Neutrophil (primary cell): Measurements from ENCODE around the gene KHNYN.
"Not testable (repeated sequence)": the region's sequence is repeated elsewhere in the genome, so short reads cannot be mapped to it uniquely, and the experiment has no call there.

Source experiments
- H3K27ac ChIP-seq: fragments of 200-600 bp; sonication (generic); 2 replicates; pipeline ENCODE4 v1.5.1; 2016; ENCODE audit warnings: mild to moderate bottlenecking, moderate library complexity
- H3K27me3 ChIP-seq: fragments of 200-600 bp; sonication (generic); 2 replicates; pipeline ENCODE4 v1.6.0; 2016; ENCODE audit warnings: mild to moderate bottlenecking
- H3K36me3 ChIP-seq: fragments of 200-600 bp; sonication (generic); 2 replicates; pipeline ENCODE4 v1.5.1; 2017
- H3K4me1 ChIP-seq, 2 experiments: fragments of 200-600 bp in 1 of 2; sonication (generic) in 1 of 2; 1 replicate in 1 of 2; 2 replicates in 1 of 2; pipeline versions ENCODE4 v1.5.1 to v1.6.1; 2013 to 2016; ENCODE audit warnings: low read depth in 1 of 2, low read length in 1 of 2, mild to moderate bottlenecking in 1 of 2, moderate library complexity in 1 of 2; ENCODE audit not compliant: control insufficient read depth in 1 of 2, insufficient read depth in 1 of 2
- H3K4me3 ChIP-seq, 2 experiments: fragments of 200-600 bp in 1 of 2; sonication (generic) in 1 of 2; 1 replicate in 1 of 2; 2 replicates in 1 of 2; pipeline ENCODE4 v1.5.1; 2013 to 2016; ENCODE audit warnings: low read depth in 1 of 2, low read length in 1 of 2, mild to moderate bottlenecking in 1 of 2, moderate library complexity in 1 of 2
- H3K9me3 ChIP-seq: fragments of 200-600 bp; sonication (generic); 2 replicates; pipeline ENCODE4 v1.5.1; 2016
- TF ChIP-seq, protein P1 (sequence below): fragments of 200-600 bp; sonication (generic); IDR thresholded peaks from 2 replicates; pipeline ENCODE4 v1.5.1; 2016; ENCODE audit warnings: antibody characterized with exemption

The KHNYN gene

DNA sequence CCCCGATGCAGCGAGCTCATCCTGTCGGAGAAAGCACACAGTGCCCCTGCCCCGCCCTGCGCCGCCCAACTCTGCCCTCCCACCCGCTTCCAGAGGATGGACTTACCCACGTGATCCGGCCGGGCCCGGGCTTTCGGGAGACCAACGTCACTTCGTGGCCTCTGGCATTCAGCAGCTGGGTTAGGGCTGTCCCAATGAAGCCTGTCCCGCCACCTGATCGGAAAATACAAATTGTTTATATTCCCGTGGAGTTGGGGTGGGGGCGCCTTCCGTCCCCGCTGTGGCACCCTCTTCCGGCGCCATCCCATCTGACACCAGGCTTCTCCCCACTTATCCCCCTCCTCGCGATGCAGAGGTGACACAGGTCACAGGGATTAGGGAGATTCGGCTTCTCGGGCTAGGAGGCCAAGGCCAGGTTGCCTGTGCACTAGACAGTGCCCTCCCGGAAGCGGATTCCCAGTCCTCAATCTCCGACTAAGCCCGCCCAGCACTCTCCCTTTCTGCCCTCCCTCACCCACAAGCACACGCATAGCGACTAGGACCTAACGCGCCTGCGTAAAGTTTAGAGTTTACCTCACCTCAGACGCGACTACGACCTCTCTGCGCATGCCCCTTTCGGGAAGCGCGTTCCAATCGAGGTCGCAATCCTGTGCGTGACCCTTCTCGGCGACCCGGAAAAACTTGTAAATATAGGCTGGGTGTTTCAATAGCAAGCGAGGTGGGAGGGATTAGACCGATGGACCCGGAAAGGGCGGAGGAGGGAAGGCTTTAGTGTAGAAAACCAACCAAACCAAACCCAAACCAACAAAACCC, 12.7 kb downstream of the KHNYN start, which contains the start of gene SDR39U1:
SDR39U1 (minus strand) TSS at position 537 of the 813 bp plus-strand sequence; CDS start at position 530, 7 bp downstream.
- TF ChIP-seq, protein P1, sequence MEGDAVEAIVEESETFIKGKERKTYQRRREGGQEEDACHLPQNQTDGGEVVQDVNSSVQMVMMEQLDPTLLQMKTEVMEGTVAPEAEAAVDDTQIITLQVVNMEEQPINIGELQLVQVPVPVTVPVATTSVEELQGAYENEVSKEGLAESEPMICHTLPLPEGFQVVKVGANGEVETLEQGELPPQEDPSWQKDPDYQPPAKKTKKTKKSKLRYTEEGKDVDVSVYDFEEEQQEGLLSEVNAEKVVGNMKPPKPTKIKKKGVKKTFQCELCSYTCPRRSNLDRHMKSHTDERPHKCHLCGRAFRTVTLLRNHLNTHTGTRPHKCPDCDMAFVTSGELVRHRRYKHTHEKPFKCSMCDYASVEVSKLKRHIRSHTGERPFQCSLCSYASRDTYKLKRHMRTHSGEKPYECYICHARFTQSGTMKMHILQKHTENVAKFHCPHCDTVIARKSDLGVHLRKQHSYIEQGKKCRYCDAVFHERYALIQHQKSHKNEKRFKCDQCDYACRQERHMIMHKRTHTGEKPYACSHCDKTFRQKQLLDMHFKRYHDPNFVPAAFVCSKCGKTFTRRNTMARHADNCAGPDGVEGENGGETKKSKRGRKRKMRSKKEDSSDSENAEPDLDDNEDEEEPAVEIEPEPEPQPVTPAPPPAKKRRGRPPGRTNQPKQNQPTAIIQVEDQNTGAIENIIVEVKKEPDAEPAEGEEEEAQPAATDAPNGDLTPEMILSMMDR: peak; percentile 20
- Histone ChIP-seq H3K9me3 (no peaks in the 10 kb centered on the region), H3K4me1 (peaks cover 18 to 25% of the 10 kb centered on the region in 2 experiments), H3K27me3 (peaks cover 25% of the 10 kb centered on the region), H3K36me3 (peaks cover 32% of the 10 kb centered on the region), H3K27ac (peak within 1 kb of the TSS; percentile 81), H3K4me3 (peak within 1 kb of the TSS; percentile 75)

DNA sequence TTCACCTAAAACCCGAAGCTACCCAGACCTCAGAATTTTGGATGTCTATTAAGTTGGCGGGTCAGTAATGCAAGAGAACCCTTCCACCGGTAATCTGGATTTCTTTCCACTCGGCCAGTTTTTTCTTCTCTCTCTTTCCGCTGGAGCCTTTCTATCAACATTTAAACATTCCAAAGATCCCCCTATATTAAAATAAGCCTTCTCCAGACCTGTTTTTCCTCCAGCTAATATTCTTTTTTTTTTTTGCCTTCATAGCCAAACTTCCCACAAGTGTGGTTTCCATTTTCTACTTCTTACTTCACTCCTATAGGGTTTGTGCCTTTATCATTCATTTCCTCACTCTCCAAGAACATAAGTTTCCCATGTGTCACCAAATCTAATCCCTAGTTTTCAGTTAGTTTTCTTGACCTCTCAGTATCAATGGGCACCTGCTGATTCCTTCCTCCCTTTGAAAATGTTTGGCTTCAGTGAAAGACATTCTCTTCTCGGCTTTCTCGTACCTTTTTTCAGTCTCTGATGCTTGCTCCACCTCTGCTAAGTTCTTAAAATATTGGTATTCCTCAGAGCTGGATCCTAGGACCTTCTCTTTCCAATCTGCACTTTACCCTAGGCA, 13.4 kb downstream of the KHNYN start:
- H3K27ac ChIP-seq: peak overlapping the region; percentile 81
- peaks cover 16 to 18% of the 10 kb centered on the region in 2 experiments for H3K4me1 ChIP-seq
- H3K36me3 ChIP-seq: peaks cover 25% of the 10 kb centered on the region
- H3K4me3 ChIP-seq: peak overlapping the region; percentile 75
- TF ChIP-seq, protein P1: no peak
- H3K9me3 ChIP-seq: no peaks in the 10 kb centered on the region
- peaks cover 25% of the 10 kb centered on the region for H3K27me3 ChIP-seq

DNA sequence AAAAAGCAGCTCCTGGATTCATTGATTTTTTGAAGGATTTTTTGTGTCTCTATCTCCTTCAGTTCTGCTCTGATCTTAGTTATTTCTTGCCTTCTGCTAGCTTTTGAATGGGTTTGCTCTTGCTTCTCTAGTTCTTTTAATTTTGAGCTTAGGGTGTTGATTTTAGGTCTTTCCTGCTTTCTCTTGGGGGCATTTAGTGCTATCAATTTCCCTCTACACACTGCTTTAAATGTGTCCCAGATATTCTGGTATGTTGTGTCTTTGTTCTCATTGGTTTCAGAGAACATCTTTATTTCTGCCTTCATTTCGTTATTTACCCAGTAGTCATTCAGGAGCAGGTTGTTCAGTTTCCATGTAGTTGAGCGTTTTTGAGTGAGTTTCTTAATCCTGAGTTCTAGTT, 21.1 kb downstream of the KHNYN start:
- not testable (repeated sequence) for H3K27me3 ChIP-seq, H3K4me1 ChIP-seq, H3K27ac ChIP-seq, H3K36me3 ChIP-seq, H3K4me3 ChIP-seq, H3K9me3 ChIP-seq

DNA sequence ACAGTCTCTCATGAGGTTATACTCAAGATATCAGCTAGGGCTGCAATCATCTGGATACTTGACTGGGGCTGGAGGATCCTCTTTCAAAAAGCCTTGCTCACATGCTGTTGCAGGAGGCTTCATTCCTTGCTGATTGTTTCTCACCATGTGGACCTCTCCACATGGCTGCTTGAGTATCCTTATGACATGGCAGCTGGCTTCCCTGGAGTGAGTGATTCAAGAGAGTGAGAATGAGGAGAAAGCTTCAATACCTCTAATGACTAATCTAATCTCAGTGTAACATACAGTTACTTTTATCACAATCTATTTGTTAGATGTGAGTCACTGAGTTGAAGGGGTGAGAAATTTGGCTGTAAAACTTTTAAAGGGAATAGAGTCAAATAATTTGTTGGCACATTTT, 27.2 kb downstream of the KHNYN start:
- Histone ChIP-seq H3K4me3 (no peak overlapping the region), H3K9me3 (no peaks in the 10 kb centered on the region), H3K4me1 (no peaks in the 10 kb centered on the region), H3K27ac (no peak overlapping the region), H3K36me3 (no peaks in the 10 kb centered on the region), H3K27me3 (no peaks in the 10 kb centered on the region)
- TF ChIP-seq, protein P1: no peak

DNA sequence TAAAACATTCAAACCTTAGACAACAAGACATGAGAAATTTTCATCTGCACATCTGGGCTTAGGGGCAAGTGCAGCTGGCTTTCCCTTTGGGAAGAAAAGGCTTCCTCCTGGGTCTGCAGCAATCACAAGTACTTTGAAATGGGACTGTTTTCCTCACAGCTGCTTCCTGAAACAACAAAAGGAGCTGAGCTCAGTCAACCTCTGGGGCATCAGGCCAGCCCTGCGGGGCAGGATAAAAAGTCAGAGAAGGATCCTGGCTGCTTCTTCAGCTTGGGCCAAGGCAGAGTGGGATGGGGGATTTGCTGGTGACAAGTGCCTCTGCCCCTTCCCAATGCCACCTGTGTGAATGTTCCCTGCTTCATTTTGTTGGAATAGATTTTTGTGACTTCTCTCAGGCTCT, 29.0 kb downstream of the KHNYN start:
- H3K36me3 ChIP-seq: no peaks in the 10 kb centered on the region
- TF ChIP-seq, protein P1: no peak

DNA sequence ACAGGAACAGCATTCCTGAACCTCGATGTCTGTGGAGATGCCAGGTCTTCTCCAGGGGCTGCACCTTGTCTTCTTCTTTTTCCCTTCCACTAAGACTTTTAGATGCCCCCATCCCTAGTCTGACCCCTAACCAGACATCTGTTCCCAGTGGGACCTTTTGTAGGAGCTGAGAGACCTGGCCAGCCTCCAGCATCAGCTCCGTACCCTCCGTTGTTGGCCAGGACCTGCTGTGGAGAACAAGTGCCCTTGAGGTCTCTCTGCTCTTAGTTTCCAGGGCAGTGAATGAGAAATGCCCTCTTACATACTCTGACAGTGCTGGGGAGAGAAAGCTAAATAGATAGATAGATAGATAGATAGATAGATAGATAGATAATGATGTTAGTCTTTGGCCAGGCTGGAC, 29.6 kb downstream of the KHNYN start:
- Histone ChIP-seq H3K4me1 (no peaks in the 10 kb centered on the region), H3K27me3 (no peaks in the 10 kb centered on the region), H3K27ac (no peak overlapping the region), H3K4me3 (no peak overlapping the region), H3K9me3 (no peaks in the 10 kb centered on the region), H3K36me3 (no peaks in the 10 kb centered on the region)
- TF ChIP-seq, protein P1: no peak

More for the DNA sequence above, 29.0 kb downstream of the KHNYN start:
- Histone ChIP-seq H3K4me1 (no peaks in the 10 kb centered on the region), H3K27ac (no peak overlapping the region), H3K27me3 (no peaks in the 10 kb centered on the region), H3K9me3 (no peaks in the 10 kb centered on the region), H3K4me3 (no peak overlapping the region)
